MCF 10A (cell line): Measurements from ENCODE around the gene CCDC158. TPM values are rescaled to one million over a fixed set of nuclear protein-coding genes. Genes with fewer than 3 reads are reported as not detected.
"Not testable (repeated sequence)": the region's sequence is repeated elsewhere in the genome, so short reads cannot be mapped to it uniquely, and the experiment has no call there.

Experiments
- BruUV-seq: library from RNA; stranded (reverse); fragments of 400-500 nt; replicated peaks from 2 replicates; lab custom pipeline; 2021; lab: Mats Ljungman, UMichigan
- CTCF ChIA-PET: fragments of 300-600 bp; sonication (Branson Sonifier 250); formaldehyde crosslinking; extraction: SDS; loops from one replicate; lab custom pipeline; 2021; ENCODE audit warnings: antibody characterized with exemption, inconsistent platforms; lab: Yijun Ruan, JAX
- POLR2A ChIA-PET: fragments of 300-600, 350-650 bp; sonication (Branson Sonifier 250); formaldehyde crosslinking; extraction: SDS; loops from one replicate; lab custom pipeline; 2020; ENCODE audit warnings: antibody characterized with exemption, inconsistent platforms; lab: Yijun Ruan, JAX
- DNase-seq: peaks from one replicate; pipeline ENCODE4 v3.0.0-alpha.2; 2018; ENCODE audit not compliant: unreplicated experiment
- H3K27ac Mint-ChIP-seq: one replicate; pipeline ENCODE4 v1.8.0; 2022; ENCODE audit warnings: mild to moderate bottlenecking, low read depth, mixed read lengths; ENCODE audit not compliant: unreplicated experiment
- H3K27me3 Mint-ChIP-seq: one replicate; pipeline ENCODE4 v1.8.0; 2022; ENCODE audit warnings: mixed read lengths; ENCODE audit not compliant: insufficient read depth, unreplicated experiment
- H3K36me3 Mint-ChIP-seq: one replicate; pipeline ENCODE4 v1.8.0; 2022; ENCODE audit warnings: mild to moderate bottlenecking, moderate library complexity, mixed read lengths; ENCODE audit not compliant: insufficient read depth, unreplicated experiment
- H3K4me1 Mint-ChIP-seq: one replicate; pipeline ENCODE4 v1.8.0; 2022; ENCODE audit warnings: mixed read lengths; ENCODE audit not compliant: insufficient read depth, unreplicated experiment
- H3K4me3 Mint-ChIP-seq: one replicate; pipeline ENCODE4 v1.8.0; 2022; ENCODE audit warnings: mild to moderate bottlenecking, moderate library complexity, mixed read lengths; ENCODE audit not compliant: unreplicated experiment
- H3K9me3 Mint-ChIP-seq: one replicate; pipeline ENCODE4 v1.8.0; 2022; ENCODE audit warnings: mixed read lengths; ENCODE audit not compliant: unreplicated experiment
- CTCF ChIP-seq: fragments of 200-600 bp; IDR thresholded peaks from one replicate; pipeline ENCODE4 v1.8.0; 2022; ENCODE audit warnings: antibody characterized with exemption, mild to moderate bottlenecking; ENCODE audit not compliant: unreplicated experiment
- intact Hi-C: fragments of 100-400 bp; cut with micrococcal nuclease; formaldehyde crosslinking; loops from 2 replicates; pipeline ENCODE4 v1.14.1; 2022
- total RNA-seq: library from RNA; stranded (reverse); gene quantifications from 2 replicates; pipeline ENCODE4 v1.2.3, GENCODE V29; 2022

CCDC158 gene
- total RNA-seq, 1 experiment from 2014 or later, result not detected

- Mint-ChIP-seq H3K36me3 (no peaks in the 10 kb centered on the region), H3K9me3 (peaks cover 4% of the 10 kb centered on the region), H3K4me1 (peaks cover 19% of the 10 kb centered on the region), H3K27ac (peak overlapping the region; percentile 90), H3K4me3 (no peak overlapping the region), H3K27me3 (no peaks in the 10 kb centered on the region)
- BruUV-seq, result no TSS peak
- ChIA-PET CTCF (interaction anchor here (0.7 to 1.1 kb wide), 3 partner anchors 18 to 274 kb away, joined by 3 to 5 read pairs (median 4); no protein-coding TSS in a partner anchor), POLR2A (interaction anchor here (1.2 to 2.2 kb wide), 4 partner anchors 8 to 43 kb away, joined by 3 to 24 read pairs (median 7); partner anchors contain the start of gene SHROOM3)
- intact Hi-C loops, result no loop called here
- no peak for TF ChIP-seq CTCF
- peak; percentile 78 for DNase-seq
Measured at GRCh38 chr4:76457885-76458284, 36.9 kb upstream of the CCDC158 start.

GRCh38 chr4:76454073-76454472 is 33.1 kb upstream of the CCDC158 start:
- CTCF ChIA-PET, H3K27ac Mint-ChIP-seq, H3K27me3 Mint-ChIP-seq, intact Hi-C loops, H3K9me3 Mint-ChIP-seq, BruUV-seq, DNase-seq, H3K36me3 Mint-ChIP-seq, H3K4me3 Mint-ChIP-seq: not testable (repeated sequence)
- H3K4me1 Mint-ChIP-seq, result peaks cover 30% of the 10 kb centered on the region
- POLR2A ChIA-PET, result interaction anchor here (1.4 kb wide), 1 partner anchor 18 kb away, joined by 3 read pairs; the partner anchor contains the start of gene SHROOM3

GRCh38 chr4:76453232-76453631 is 32.3 kb upstream of the CCDC158 start:
- no peak for TF ChIP-seq CTCF
- peaks cover 27% of the 10 kb centered on the region for H3K4me1 Mint-ChIP-seq
- no peaks in the 10 kb centered on the region for H3K9me3 Mint-ChIP-seq
- no peaks in the 10 kb centered on the region for H3K27me3 Mint-ChIP-seq
- POLR2A ChIA-PET, result interaction anchor here (1.1 kb wide), 1 partner anchor 12 kb away, joined by 3 read pairs; no protein-coding TSS in a partner anchor
- intact Hi-C loops, result no loop called here
- DNase-seq, result no peak
- BruUV-seq, result no TSS peak
- H3K36me3 Mint-ChIP-seq, result no peaks in the 10 kb centered on the region
- CTCF ChIA-PET, result interaction anchor here (0.6 kb wide), 1 partner anchor 297 kb away, joined by 3 read pairs; no protein-coding TSS in a partner anchor
- H3K27ac Mint-ChIP-seq, result no peak overlapping the region
- no peak overlapping the region for H3K4me3 Mint-ChIP-seq

- H3K36me3 Mint-ChIP-seq, result no peaks in the 10 kb centered on the region
- DNase-seq, result no peak
- no peaks in the 10 kb centered on the region for H3K27me3 Mint-ChIP-seq
- H3K4me1 Mint-ChIP-seq, result peaks cover 31% of the 10 kb centered on the region
- intact Hi-C loops, result no loop called here
- CTCF ChIA-PET, result interaction anchor here (0.6 to 1.2 kb wide), 4 partner anchors 14 to 306 kb away, joined by 3 to 4 read pairs (median 4); partner anchors contain the start of gene SHROOM3
- TF ChIP-seq CTCF, result no peak
- H3K9me3 Mint-ChIP-seq, result no peaks in the 10 kb centered on the region
- H3K27ac Mint-ChIP-seq, result peak overlapping the region; percentile 64
- H3K4me3 Mint-ChIP-seq, result no peak overlapping the region
- POLR2A ChIA-PET, result interaction anchor here (0.6 to 1.5 kb wide), 7 partner anchors 9 to 936 kb away, joined by 3 to 6 read pairs (median 5); partner anchors contain the start of genes RCHY1, SHROOM3 and THAP6
- no TSS peak for BruUV-seq
Measured at GRCh38 chr4:76449833-76450232, 28.9 kb upstream of the CCDC158 start.
